Activated naive CD8-positive, alpha-beta T cell treated with anti-CD3 and anti-CD28 coated beads, Interleukin-2, amount 50 U/mL, for 16 hours (primary cell): ENCODE results near the gene CTCFL.
"Not testable (repeated sequence)": the region's sequence is repeated elsewhere in the genome, so short reads cannot be mapped to it uniquely, and the experiment has no call there.

Source experiments
- DNase-seq: peaks from one replicate; pipeline ENCODE4 v3.0.0-alpha.2; 2020; ENCODE audit warnings: low read depth, low spot score

The CTCFL gene

GRCh38 chr20:57480444-57481160 is 44.3 kb downstream of the CTCFL start:
- DNase-seq = no peak

GRCh38 chr20:57479196-57479595 is 45.7 kb downstream of the CTCFL start:
- DNase-seq = no peak

- no peak for DNase-seq
Measured at GRCh38 chr20:57478176-57478575, 46.8 kb downstream of the CTCFL start.

GRCh38 chr20:57476641-57477461 is 48.1 kb downstream of the CTCFL start:
- no peak for DNase-seq

GRCh38 chr20:57476084-57476526 is 48.8 kb downstream of the CTCFL start:
- DNase-seq = no peak

- DNase-seq = no peak
Measured at GRCh38 chr20:57475388-57476083, 49.4 kb downstream of the CTCFL start.

GRCh38 chr20:57474816-57475215 is 50.1 kb downstream of the CTCFL start:
- no peak for DNase-seq

- no peak for DNase-seq
Measured at GRCh38 chr20:57474205-57474604, 50.7 kb downstream of the CTCFL start.

- DNase-seq = no peak
Measured at GRCh38 chr20:57473246-57474048, 51.5 kb downstream of the CTCFL start.

GRCh38 chr20:57472474-57472873 is 52.5 kb downstream of the CTCFL start:
- not testable (repeated sequence) for DNase-seq

GRCh38 chr20:57471496-57472372 is 53.2 kb downstream of the CTCFL start:
- no peak for DNase-seq

GRCh38 chr20:57470666-57471495 is 54.1 kb downstream of the CTCFL start:
- DNase-seq = no peak

- DNase-seq = no peak
Measured at GRCh38 chr20:57470212-57470522, 54.8 kb downstream of the CTCFL start.

GRCh38 chr20:57469418-57470211 is 55.3 kb downstream of the CTCFL start:
- no peak for DNase-seq

GRCh38 chr20:57468523-57469417 is 56.2 kb downstream of the CTCFL start:
- DNase-seq = no peak

- no peak for DNase-seq
Measured at GRCh38 chr20:57467742-57468141, 57.2 kb downstream of the CTCFL start.

- DNase-seq = no peak
Measured at GRCh38 chr20:57465943-57466342, 59.0 kb downstream of the CTCFL start.

GRCh38 chr20:57465486-57465885 is 59.5 kb downstream of the CTCFL start:
- DNase-seq = no peak
